HFF-Myc (cell line): ENCODE data around the gene RORB.
"Not testable (repeated sequence)": the region's sequence is repeated elsewhere in the genome, so short reads cannot be mapped to it uniquely, and the experiment has no call there.

ENCODE experiments used
- DNase-seq: peaks from one replicate; pipeline ENCODE4 v3.0.0-alpha.2; 2011; ENCODE audit warnings: low read depth; ENCODE audit errors: extremely low read depth
- H3K4me3 ChIP-seq: replicated peaks from 2 replicates; pipeline ENCODE4 v1.5.1; 2011; ENCODE audit warnings: low read depth, mild to moderate bottlenecking, control low read depth, low read length
- CTCF ChIP-seq: IDR thresholded peaks from 2 replicates; pipeline ENCODE4 v1.5.1; 2012; ENCODE audit warnings: mild to moderate bottlenecking, low read depth, low read length, control low read depth; ENCODE audit errors: missing control alignments

Gene RORB

GRCh38 chr9:74524289-74524688 lies 27.2 kb downstream of the RORB start:
- no peak overlapping the region for H3K4me3 ChIP-seq
- no peak for DNase-seq
- no peak for TF ChIP-seq CTCF

GRCh38 chr9:74526215-74526614 lies 29.1 kb downstream of the RORB start:
- TF ChIP-seq CTCF: no peak
- no peak overlapping the region for H3K4me3 ChIP-seq
- no peak for DNase-seq

- TF ChIP-seq CTCF: no peak
- H3K4me3 ChIP-seq: no peak overlapping the region
Observed at GRCh38 chr9:74527718-74528117, 30.6 kb downstream of the RORB start.

GRCh38 chr9:74528207-74528606 lies 31.1 kb downstream of the RORB start:
- H3K4me3 ChIP-seq: no peak overlapping the region
- DNase-seq: no peak
- no peak for TF ChIP-seq CTCF

More at GRCh38 chr9:74527718-74528117, 30.6 kb downstream of the RORB start:
- DNase-seq: no peak

GRCh38 chr9:74530458-74530857 lies 33.3 kb downstream of the RORB start:
- DNase-seq: not testable (repeated sequence)

GRCh38 chr9:74533253-74533652 lies 36.1 kb downstream of the RORB start:
- no peak for TF ChIP-seq CTCF
- H3K4me3 ChIP-seq: no peak overlapping the region
- no peak for DNase-seq

More at GRCh38 chr9:74530458-74530857, 33.3 kb downstream of the RORB start:
- H3K4me3 ChIP-seq: not testable (repeated sequence)

GRCh38 chr9:74534841-74535240 lies 37.7 kb downstream of the RORB start:
- no peak overlapping the region for H3K4me3 ChIP-seq
- TF ChIP-seq CTCF: no peak
- DNase-seq: no peak
